ENCODE measurements around the gene ANXA3.

- TF ChIP-seq POLR2A (IDR thresholded peaks at IDR 0.05; ENCODE audit: low read length) = no peak
- TF ChIP-seq GATA1 (IDR thresholded peaks at IDR 0.05; ENCODE audit: low read depth, low read length) = no peak
Observed at GRCh38 chr4:78652282-78652876, 100.8 kb downstream of the ANXA3 start.

All from erythroblast (primary cell).